GM12878 (cell line): ENCODE results near the gene ATP6AP2. TPM values are rescaled to one million over a fixed set of nuclear protein-coding genes. Genes with fewer than 3 reads are reported as not detected.

ENCODE experiments used
- EP300 ChIP-seq, 2 experiments: fragments of 150-350 bp in 1 of 2; IDR thresholded peaks; 2 replicates each; pipeline ENCODE4 v1.6.1; 2011 to 2012; ENCODE audit warnings: low read depth in 2 of 2, low read length in 2 of 2, borderline replicate concordance in 1 of 2, improper control_type of control experiment in 1 of 2, inconsistent platforms in 1 of 2; ENCODE audit not compliant: control insufficient read depth in 1 of 2
- FOS ChIP-seq: IDR thresholded peaks from 3 replicates; pipeline ENCODE4 v1.6.1; 2011; ENCODE audit warnings: borderline replicate concordance; ENCODE audit not compliant: insufficient read length; ENCODE audit errors: extremely low read depth
- MLLT1 ChIP-seq: fragments of 450-650 bp; IDR thresholded peaks from 2 replicates; pipeline ENCODE4 v1.6.1; 2016; ENCODE audit warnings: mild to moderate bottlenecking
- NR2C1 ChIP-seq: fragments of 450-650 bp; IDR thresholded peaks from 2 replicates; pipeline ENCODE4 v1.6.1; 2017; ENCODE audit warnings: antibody characterized with exemption, mild to moderate bottlenecking, moderate library complexity
- RB1 ChIP-seq: fragments of 450-650 bp; formaldehyde crosslinking; IDR thresholded peaks from 2 replicates; pipeline ENCODE4 v1.6.1; 2017; ENCODE audit warnings: mild to moderate bottlenecking, borderline replicate concordance
- SMAD1 ChIP-seq: fragments of 450-650 bp; IDR thresholded peaks from 2 replicates; pipeline ENCODE4 v1.6.1; 2018; ENCODE audit warnings: mild to moderate bottlenecking, low read depth; ENCODE audit not compliant: partially characterized antibody
- TCF7 ChIP-seq: IDR thresholded peaks from 2 replicates; pipeline ENCODE4 v1.6.1; 2014; ENCODE audit warnings: antibody characterized with exemption, borderline replicate concordance
- USF2 ChIP-seq: IDR thresholded peaks from 2 replicates; pipeline ENCODE4 v1.6.1; 2011; ENCODE audit warnings: low read depth, low read length, improper control_type of control experiment, borderline replicate concordance
- polyA plus RNA-seq, 11 experiments: library from polyadenylated mRNA; depleted of rRNA in 4 of 11; unstranded in 6 of 11; stranded (reverse) in 5 of 11; fragments of >200 nt; fragmentation: Nextera tagmentation in 4 of 11; fragmentation: Illumina TruSeq in 1 of 11; extraction: Ambion mirVana in 4 of 11; extraction: Trizol in 1 of 11; gene quantifications; 1 replicate in 1 of 11; 2 replicates in 10 of 11; pipeline versions ENCODE4 v1.2.1 to v1.2.3, GENCODE V29; 2011 to 2016; ENCODE audit warnings: inconsistent platforms in 2 of 11, missing spikeins in 2 of 11, low read depth in 1 of 11
- total RNA-seq, 4 experiments: library from RNA; depleted of rRNA in 3 of 4; stranded (reverse); fragments of >200 nt in 3 of 4; fragmentation: Illumina TruSeq in 1 of 4; extraction: Trizol in 1 of 4; gene quantifications; 2 replicates each; pipeline versions ENCODE4 v1.2.1 to v1.2.3, GENCODE V29; 2013 to 2021
- TF ChIP-seq, protein P1 (sequence below): fragments of 450-650 bp; IDR thresholded peaks from 2 replicates; pipeline ENCODE4 v1.6.1; 2017; ENCODE audit warnings: low read depth, mild to moderate bottlenecking, moderate library complexity

ATP6AP2 gene
- total and polyA plus RNA-seq, 10 of the 15 experiments (the other 5 are each of a cell fraction or from before 2014, with no cell fraction given), result 36.3 to 141 (median 56.0) TPM

DNA sequence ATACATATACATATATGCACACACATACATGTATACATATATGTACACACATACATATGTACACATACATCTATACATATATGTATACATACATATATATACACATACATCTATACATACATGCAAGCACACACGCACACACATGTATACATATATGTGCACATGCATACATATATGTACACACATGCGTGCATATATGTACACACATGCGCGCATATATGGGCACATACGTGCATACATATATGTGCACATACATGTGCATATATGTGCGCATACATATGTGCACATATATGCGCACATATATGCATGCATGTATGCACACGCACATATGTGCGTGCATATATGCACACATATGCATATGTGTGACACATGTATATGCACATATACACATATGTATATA lies 35.2 kb downstream of the ATP6AP2 start (continued):
- no peak for TF ChIP-seq SMAD1
- TF ChIP-seq, protein P1, sequence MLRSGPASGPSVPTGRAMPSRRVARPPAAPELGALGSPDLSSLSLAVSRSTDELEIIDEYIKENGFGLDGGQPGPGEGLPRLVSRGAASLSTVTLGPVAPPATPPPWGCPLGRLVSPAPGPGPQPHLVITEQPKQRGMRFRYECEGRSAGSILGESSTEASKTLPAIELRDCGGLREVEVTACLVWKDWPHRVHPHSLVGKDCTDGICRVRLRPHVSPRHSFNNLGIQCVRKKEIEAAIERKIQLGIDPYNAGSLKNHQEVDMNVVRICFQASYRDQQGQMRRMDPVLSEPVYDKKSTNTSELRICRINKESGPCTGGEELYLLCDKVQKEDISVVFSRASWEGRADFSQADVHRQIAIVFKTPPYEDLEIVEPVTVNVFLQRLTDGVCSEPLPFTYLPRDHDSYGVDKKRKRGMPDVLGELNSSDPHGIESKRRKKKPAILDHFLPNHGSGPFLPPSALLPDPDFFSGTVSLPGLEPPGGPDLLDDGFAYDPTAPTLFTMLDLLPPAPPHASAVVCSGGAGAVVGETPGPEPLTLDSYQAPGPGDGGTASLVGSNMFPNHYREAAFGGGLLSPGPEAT, result no peak
- no peak for TF ChIP-seq TCF7
- no peak for TF ChIP-seq USF2
- TF ChIP-seq FOS, result no peak
- no peak for TF ChIP-seq EP300 (IDR thresholded peaks at IDR 0.05; ENCODE audit: borderline replicate concordance in 1 of 2, control insufficient read depth in 1 of 2, low read depth in 2 of 2, low read length in 2 of 2)
- TF ChIP-seq NR2C1, result no peak
- no peak for TF ChIP-seq RB1
- no peak for TF ChIP-seq MLLT1
